ENCODE measurements around the gene PNKD.

GRCh38 chr2:218344090-218344754, 73.9 kb downstream of the PNKD start:
- TF ChIP-seq CTCF (IDR thresholded peaks at IDR 0.05; ENCODE audit: low read depth, low read length, poor library complexity, severe bottlenecking) (no peak), EZH2phosphoT487 (IDR thresholded peaks at IDR 0.05; ENCODE audit: borderline replicate concordance, low read length) (no peak)
